GM19240 (cell line): Measurements from ENCODE around the gene SLC3A2.
"Not testable (repeated sequence)": the region's sequence is repeated elsewhere in the genome, so short reads cannot be mapped to it uniquely, and the experiment has no call there.

Experiments used
- DNase-seq: peaks from one replicate; pipeline ENCODE4 v3.0.0; 2011; ENCODE audit warnings: low spot score; ENCODE audit not compliant: insufficient read length

The SLC3A2 gene

DNA sequence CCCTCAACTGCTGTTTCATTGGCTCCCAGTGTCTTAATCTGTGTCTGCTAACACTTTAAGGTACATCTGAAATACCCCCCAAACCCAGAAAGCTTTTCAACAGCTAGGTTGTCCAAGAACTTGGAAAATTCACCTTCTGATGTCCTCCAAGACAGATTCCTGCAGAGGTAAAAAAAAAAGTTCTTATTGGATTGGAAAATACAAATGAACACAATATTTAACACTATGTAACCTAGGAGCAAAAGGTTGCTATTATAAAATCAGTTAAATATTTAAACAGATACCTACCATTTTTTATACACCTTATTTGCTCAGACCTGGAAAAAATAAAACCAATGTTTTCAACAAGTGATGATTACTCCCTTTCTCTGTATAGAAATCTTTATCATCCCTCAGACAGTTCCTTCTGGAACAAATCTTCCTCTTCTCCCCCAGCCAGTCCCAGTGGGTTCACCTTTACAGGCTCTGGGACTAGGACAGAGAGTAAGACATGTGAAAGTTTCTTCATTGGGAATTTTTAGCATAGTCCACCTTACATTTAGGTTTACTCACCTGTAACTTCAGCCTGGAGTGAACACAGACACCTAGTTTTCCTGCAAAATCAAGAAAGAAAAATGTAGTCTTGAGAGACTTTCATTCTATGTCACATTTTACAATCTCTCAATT, 28.0 kb upstream of the SLC3A2 start:
- DNase-seq: no peak

DNA sequence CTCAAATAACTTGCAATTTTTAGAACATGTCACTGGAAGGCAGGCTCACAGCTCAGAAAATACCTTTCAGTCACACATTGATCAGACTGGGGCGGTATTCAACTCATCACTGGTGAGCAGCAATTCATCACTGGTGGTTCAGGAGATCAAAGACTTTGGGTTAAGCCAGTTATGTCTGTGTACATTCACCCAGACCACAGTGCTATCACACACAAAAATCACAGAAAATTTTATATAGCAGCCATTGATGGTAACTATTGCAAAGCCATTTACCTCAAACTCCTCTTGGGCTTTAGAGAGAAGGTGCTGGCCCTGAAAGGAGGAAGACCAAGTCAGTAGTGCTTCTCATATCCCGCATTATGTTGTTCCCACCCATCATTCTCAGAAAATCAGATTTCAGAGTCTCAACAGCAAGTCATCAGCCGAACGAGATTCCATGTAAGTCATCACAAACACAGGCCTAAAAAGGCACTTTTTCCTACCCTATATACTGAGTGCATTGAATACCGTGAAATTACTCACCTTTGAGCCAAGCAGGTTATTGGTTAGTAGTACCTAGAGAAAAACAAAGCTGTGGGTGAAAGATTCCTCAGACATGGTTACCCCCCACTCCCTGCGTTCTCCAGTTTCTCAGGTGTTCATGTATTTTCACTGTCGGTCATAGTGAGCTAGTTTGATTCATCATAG, 27.3 kb upstream of the SLC3A2 start:
- DNase-seq: no peak

DNA sequence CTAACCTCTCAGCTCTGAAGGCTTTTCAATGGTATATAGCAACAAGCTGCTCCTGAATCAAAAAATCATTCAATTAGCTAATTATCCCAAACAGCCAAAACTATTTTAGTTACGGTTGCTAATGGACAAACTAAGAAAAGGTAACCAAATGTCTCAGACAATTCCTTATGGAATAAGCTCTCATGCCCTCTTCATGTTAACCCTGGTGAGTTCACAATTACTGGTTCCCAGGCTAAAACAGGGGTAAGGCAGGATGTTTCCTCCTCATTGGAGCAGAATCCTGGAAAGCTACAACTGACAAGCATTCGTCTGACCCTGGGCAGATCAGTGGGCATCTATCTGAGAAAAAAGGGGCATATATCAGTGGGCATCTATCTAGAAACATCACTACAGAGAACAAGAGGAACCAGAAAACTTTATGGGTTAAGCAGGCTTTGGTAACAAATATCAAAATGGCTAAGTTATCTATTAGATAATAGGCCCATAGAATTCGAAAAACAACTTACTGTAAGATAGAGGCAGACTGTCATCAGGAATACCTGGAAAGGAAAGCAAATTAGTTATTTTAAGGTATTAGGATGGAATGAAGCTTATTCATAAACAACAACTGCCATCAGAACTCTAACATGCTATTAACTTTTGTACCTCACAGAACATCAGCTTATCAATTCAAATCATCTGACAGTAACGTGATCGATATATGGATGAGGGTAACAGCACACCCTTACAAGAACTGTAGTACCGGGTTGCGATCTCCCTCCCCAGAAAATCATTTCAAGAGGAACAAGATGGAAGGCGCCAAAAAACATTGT, 26.5 kb upstream of the SLC3A2 start:
- DNase-seq: no peak

DNA sequence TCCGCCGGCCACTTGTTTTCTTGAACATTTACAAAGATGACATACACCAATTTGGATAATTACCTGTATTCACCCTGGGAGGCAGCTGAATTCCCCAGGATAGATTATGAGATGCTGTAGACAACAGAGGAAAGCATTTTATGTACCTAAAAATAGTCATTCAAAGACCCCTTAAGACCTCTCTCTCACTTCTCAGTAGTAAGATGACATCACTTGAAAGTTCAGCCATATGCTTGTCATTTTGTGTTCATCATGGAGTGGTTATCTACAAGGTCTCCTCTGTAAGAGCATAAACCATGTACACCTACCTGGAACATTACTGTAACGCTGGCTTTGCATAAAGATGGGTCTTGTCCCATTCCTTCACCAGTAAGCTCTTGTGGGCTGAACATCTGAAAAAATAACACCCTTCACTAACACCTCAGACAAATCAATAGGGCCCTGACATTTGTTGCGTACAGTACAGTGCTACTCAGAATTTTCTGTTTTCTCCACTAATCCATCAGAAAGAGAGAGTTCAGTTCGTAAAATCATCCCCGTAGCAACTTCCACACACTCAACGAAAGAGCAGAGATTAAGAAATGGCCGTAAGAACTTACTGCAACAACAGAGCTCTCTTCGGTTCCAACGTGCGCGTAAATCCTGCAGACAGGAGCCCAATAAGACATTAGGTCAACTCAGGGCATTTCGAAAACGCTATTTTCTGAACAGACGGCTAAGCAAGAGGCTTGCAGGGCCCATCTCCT, 25.7 kb upstream of the SLC3A2 start:
- DNase-seq: no peak

DNA sequence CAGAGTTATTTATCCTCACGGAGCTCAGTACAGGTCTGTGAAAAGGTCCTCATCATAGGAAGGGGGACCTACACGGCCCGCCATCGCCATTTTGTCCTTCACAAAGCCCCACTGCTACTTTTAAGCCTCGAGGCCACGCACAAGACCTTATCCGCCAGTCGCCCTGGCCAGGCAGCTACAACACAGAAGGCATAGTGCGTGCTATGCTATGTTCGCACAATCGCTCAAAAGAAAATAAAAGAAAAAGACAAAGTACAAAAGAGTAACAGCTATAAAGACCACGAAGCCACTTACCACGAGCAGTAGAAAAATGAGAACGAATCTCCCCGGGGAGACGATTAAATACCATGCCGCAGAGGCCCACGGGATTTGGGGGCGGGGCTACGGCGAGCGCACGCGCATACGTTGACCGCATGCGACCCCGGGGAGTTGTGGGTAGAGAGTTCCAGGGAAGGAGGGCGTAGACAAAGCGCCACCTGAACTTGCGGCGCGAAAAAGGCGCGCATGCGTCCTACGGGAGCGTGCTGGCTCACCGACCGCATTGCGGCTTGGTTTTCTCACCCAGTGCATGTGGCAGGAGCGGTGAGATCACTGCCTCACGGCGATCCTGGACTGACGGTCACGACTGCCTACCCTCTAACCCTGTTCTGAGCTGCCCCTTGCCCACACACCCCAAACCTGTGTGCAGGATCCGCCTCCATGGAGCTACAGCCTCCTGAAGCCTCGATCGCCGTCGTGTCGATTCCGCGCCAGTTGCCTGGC, 24.9 kb upstream of the SLC3A2 start:
- peak; percentile 70 for DNase-seq

DNA sequence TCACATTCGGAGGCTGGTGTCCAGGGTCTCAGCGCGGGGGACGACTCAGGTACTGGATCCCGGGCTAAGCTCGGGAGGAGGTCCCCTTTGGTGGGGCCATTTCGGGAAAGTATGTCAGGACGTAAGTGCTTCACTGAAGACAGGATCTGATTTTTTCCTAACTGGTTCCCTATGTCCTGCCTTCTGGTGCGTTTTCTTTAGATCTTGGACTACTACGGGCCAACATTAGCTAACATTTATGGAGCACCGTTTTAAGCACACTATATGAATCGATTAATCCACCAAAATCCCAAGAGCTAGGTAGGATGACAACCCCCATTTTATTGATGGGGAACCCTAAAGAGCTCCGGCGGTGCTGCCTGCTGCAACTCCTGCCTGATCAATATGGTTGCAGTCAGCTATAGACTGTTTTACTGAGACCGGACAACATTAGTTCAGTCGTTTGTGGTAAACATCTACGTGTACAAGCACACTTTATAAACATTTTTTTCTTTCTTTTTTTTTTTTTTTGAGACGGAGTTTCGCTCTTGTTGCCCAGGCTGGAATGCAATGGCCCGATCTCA, 24.3 kb upstream of the SLC3A2 start:
- no peak for DNase-seq

DNA sequence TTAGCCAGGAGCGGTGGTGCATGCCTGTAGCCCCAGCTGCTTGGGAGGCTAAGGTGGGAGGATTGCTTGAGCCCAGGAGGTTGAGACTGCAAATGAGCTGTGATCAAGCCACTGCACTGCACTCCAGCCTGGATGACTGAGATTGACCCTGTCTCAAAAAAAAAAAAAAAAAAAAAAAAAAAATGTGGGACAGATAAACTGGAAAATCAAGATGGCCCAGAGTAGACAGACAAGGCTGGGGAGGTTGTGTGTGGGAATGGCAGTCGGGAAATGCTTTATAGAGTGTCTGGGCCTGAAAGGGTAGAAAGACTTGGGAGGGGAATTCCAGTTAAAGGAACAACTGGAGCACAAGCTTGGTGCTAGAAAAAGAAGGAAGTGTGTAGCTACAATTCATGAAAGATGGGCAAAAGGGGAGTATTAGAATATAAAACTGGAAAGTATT, 23.1 kb upstream of the SLC3A2 start:
- DNase-seq: no peak

DNA sequence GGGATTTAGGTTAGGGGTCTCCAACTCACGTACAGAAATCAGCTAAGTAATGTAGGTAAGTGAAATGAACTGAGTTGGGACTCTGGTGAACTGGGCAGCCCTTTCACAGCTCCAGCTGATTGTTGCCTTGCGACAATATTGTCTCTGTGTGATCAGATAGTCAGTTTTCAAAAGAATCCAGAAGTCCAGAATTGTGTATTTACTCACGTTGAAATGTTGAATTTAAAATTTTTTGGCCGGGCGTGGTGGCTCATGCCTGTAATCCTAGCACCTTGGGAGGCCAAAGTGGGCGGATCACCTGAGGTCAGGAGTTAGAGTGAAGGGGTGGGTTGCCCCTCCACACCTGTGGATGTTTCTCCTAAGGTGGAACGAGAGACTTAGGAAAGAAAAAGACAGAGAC, 22.5 kb upstream of the SLC3A2 start:
- DNase-seq: no peak

DNA sequence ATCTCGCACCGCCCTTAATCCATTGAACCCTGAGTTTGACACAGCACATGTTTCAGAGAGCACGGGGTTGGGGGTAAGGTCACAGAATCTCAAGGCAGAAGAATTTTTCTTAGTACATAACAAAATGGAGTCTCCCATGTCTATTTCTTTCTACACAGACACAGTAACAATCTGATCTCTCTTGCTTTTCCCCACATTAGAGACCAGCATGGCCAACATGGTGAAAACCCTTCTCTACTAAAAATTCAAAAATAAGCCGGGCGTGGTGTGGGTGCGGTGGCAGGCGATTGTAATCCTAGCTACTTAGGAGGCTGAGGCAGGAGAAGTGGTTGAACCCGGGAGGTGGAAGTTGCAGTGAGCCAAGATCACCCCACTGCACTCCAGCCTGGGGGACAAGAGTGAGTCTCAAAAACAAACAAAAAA, 21.4 kb upstream of the SLC3A2 start:
- DNase-seq: not testable (repeated sequence)

DNA sequence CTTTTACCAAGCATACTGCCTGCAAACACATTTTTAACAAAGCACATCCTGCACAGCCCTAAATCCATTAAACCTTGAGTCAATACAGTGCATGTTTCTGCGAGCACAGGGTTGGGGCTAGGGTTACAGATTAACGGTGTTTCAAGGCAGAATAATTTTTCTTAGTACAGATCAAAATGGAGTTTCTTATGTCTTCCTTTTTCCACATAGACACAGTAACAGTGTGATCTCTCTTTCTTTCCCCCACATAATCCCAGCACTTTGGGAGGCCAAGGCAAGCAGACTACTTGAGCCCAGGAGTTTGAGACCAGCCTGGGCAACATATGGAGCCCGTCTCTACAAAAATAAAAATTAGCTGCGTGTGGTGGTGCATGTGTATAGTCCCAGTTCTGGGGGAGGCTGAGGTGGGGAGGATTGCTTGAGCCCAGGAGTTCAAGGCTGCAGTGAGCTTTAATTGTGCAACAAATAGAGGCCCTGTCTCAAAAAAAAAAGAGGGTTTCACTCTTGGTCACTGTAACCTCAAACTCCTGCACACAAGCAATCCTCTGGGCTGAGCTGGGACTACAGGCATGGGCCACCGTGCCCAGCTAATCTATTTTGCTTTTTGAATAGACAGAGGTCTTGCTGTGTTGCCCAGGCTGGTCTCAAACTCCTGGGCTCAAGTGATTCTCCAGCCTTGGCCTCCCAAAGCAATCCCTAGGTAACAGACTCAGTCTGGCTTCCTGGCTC, 19.7 kb upstream of the SLC3A2 start:
- DNase-seq: no peak

DNA sequence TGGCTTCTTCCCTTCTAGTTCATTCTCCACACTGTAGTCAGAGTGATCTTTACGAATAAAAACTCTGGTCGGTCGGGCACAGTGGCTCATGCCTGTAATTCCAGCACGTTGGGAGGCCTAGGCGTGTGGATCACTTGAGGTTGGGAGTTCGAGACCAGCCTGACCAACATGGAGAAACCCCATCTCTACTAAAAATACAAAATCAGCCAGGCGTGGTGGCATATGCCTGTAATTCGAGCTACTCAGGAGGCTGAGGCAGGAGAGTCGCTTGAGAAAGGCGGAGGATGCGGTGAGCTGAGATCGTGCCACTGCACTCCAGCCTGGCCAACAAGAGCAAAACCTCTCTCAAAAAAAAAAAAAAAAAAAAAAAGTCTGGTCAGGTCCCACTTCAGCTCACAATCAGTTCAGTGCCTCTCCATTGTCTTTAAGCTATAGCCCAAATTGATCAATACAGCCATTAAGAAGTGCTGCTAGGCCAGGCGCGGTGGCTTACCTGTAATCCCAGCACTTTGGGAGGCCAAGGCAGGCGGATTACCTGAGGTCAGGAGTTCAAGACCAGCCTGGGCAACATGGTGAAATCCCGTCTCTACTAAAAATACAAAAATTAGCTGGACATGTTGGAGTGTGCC, 19.0 kb upstream of the SLC3A2 start:
- DNase-seq: not testable (repeated sequence)

DNA sequence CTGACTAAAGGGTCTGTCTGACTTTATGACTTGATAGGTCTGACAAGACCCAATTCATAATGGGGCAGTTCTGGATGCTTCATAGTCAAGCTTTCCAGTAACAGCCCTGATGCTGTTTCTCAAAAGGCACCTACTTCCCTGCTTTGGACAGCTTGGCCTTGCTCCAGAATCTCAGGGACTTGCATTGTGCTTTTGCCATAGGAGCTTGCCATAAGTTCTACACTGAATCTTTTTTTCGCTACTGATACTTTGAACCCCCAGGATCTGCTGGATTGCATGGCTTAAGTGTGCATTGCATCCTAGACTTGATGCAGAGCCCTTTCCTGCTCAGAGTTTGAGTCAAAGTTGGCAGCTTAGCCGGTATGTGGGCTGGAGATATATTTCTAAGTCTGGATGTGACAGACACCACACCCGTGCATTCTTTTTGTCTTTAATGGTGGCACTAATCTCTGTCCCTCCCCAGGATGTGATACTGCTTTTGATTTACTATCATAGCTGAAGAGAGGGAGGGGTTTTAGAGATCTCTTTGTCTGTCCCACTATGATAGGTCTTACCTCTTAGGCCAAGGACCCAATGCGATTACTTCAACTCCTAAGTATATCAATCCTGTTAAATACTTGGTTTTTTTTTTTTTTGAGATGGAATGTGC, 16.9 kb upstream of the SLC3A2 start:
- DNase-seq: no peak

DNA sequence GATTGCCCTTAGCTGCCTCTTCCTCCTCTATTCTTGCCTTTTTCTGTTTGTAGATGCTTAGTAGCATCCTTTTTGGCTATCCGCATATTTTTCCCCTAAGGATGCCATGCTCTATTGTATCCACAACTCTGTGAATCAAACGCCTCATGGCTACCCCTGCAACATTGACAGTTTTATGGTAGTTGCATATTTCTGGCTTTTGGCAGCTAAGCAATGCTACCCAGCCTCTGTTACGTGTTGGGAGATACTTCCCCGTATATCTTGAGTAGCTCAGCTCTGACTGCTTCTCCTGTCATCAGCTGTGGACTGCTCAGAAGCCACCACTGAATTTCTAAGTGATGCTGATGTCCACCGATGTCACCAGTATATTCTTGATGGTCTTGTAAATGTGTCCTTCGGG, 15.1 kb upstream of the SLC3A2 start:
- DNase-seq: no peak

DNA sequence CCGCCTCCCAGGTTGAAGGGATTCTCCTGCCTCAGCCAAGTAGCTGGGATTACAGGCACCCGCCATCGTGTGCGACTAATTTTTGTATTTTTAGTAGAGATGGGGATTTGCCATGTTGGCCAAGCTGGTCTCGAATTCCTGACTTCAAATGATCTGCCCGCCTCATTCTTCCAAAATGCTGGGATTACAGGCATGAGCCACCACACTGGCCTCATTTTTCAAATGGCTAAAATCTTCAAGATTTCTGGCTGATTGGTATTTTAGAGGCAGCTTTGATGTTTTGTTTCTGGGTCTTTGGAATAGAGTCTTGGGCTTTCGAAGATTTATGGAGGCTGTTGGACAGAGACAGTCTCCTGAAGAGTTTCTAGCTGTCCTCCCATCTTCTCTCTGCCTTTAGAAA, 5.8 kb upstream of the SLC3A2 start:
- no peak for DNase-seq

DNA sequence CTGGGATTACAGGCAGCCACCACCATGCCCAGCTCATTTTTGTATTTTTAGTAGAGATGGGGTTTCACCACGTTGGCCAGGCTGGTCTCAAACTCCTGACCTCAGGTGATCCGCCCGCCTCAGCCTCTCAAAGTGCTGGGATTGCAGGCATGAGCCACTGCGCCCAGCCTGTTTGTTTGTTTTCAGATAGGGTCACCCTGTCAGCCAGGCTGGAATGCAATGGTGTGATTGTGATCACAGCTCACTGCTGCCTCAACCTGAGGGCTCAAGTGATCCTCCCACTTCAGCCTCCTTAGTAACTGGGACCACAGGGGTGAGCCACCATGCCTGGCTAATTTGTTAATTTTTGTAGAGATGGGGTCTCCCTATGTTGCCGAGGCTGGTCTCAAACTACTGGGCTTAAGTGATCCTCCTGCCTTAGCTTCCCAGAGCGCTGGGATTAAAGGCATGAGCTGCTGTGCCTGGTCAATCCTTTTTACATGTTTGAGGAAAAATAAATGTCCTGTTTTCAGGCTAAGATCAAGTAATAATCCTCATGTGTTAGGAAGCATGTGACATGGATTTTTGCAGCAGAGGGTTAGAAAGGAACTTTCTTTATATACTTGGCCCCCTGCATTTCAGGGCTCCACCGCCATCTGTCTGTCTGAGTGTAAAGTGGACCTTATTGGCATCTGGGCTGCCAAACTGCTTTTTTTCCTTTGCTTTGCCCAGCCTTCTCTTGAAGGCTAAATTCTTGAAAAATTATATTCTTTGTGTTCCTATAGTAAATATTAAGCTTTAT, 4.8 kb upstream of the SLC3A2 start:
- DNase-seq: no peak

DNA sequence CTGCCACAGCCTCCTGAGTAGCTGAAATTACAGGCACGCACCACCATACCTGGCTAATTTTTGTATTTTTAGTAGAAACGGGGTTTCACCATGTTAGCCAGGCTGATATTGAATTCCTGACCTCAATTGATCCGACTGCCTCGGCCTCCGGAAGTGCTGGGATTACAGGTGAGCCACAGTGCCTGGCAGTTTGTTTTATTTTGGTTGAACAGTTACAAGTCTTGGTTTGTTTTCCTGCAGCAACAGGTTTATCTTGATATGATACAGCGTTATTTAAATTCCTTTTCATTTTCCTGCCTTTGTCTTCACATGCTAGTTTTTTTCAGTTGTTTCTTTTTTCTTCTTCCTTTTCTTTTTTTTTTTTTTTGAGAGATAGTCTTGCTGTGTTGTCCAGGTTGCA, 4.0 kb upstream of the SLC3A2 start:
- no peak for DNase-seq

DNA sequence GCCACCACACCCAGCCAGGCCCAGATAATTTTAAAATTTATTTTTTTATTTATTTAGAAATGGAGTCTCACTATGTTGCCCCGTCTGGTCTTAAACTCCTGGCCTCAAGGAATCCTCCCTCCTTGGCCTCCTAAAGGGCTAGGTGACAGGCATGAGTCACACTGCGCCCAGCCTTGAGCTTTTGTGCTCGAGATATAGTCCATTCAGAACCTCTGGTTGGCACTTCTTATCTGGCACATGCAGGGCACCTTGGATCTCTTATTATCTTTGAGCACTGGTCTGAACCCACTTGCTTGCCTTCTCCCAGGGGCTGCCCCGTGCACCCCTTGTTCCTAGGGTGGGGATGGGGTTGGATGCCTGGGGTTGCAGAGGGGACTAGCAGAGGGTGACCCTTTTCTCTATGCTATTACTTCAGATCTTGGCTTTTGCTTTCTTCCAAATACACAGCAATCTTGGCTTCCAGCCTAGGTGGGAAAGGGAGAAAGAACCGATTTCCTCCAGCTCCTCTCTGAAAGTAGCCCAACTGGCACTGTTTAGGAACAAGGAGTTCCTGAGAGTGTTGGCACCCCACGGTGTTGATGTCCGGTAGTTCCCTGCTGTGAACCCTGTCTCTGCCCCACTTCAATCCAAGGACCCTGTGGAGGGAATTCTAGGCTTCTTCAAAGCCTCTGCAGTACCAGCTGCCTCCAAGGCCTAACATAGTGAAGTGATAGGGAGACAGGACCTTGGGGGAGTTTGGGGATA, 1.3 kb upstream of the SLC3A2 start:
- no peak for DNase-seq
